ENCODE results near the gene TLE4. TPM values are rescaled to one million over a fixed set of nuclear protein-coding genes. Genes with fewer than 3 reads are reported as not detected.

Gene TLE4
- total and polyA plus RNA-seq, 2 of the 13 experiments (the other 11 are each of a cell fraction or from before 2014, with no cell fraction given): 2.0 to 2.3 TPM

- Histone ChIP-seq H4K20me1 (ENCODE audit: insufficient read depth, low read length) (no peaks in the 10 kb centered on the region), H3K27me3 (ENCODE audit: control insufficient read depth in 1 of 2, insufficient read depth in 2 of 2, low read length in 2 of 2) (no peaks in the 10 kb centered on the region), H3K9ac (ENCODE audit: insufficient read depth, low read depth, low read length) (no peak overlapping the region), H2AFZ (ENCODE audit: low read length) (no peak overlapping the region), H3K4me1 (ENCODE audit: insufficient read depth, low read length) (peaks cover 31% of the 10 kb centered on the region), H3K9me3 (ENCODE audit: low read length) (no peaks in the 10 kb centered on the region), H3K4me3 (replicated peaks in 1 of 3; ENCODE audit: insufficient read depth in 1 of 3, low read depth in 2 of 3, low read length in 3 of 3) (no peak overlapping the region), H3K27ac (ENCODE audit: extremely low read length, insufficient read depth, low read length) (no peak overlapping the region), H3K79me2 (ENCODE audit: insufficient read depth, low read length) (no peaks in the 10 kb centered on the region), H3K4me2 (ENCODE audit: low read depth, low read length) (no peak overlapping the region), H3K36me3 (replicated peaks in 1 of 2; ENCODE audit: control insufficient read depth in 1 of 2, insufficient read depth in 2 of 2, low read length in 2 of 2) (no peaks in the 10 kb centered on the region)
- CTCF ChIA-PET (ENCODE audit: low intra/inter-chr PET ratio, low total read pairs): no interaction called here
- no TSS peak for BruUV-seq (replicated peaks)
- FAIRE-seq (no peak), ATAC-seq (no peak), DNase-seq (ENCODE audit: low spot score) (no peak)
- WGBS (ENCODE audit: low lambda C conversion rate): 53% methylated on average over 2 of the region's 2 CpGs
- TF ChIP-seq FIP1L1 (IDR thresholded peaks at IDR 0.05; ENCODE audit: borderline replicate concordance, insufficient read depth, low read depth, low read length) (no peak), GATAD2A (CRISPR knock-in tag; IDR thresholded peaks at IDR 0.05) (no peak), SRY (CRISPR knock-in tag; IDR thresholded peaks at IDR 0.05) (no peak), ZBTB44 (CRISPR knock-in tag; IDR thresholded peaks at IDR 0.05) (no peak), FUBP1 (CRISPR knock-in tag; IDR thresholded peaks at IDR 0.05; ENCODE audit: borderline replicate concordance) (no peak), ZSCAN5A (CRISPR knock-in tag; IDR thresholded peaks at IDR 0.05; ENCODE audit: borderline replicate concordance) (no peak), ZBTB43 (CRISPR knock-in tag; conservative IDR thresholded peaks at IDR 0.05) (no peak), ZNF572 (CRISPR knock-in tag; IDR thresholded peaks at IDR 0.05) (no peak), TFAP4 (IDR thresholded peaks at IDR 0.05; ENCODE audit: borderline replicate concordance, low read depth) (no peak)
- in situ Hi-C loops (cut with HindIII; ENCODE audit: extremely low pct_ligation_motif_present, low pct_unique_long_range_greater_than_20kb): no loop called here
- intact Hi-C loops (cut with micrococcal nuclease; ENCODE audit: unreplicated experiment): no loop called here
- POLR2A ChIA-PET: no interaction called here
Measured at GRCh38 chr9:79584655-79584982, 12.9 kb downstream of the TLE4 start.

All from HepG2 (cell line).